VCaP (cell line): ENCODE measurements around the gene TMEM91.

Experiments used
- H3K27ac ChIP-seq: fragments of 450-650 bp; 2 replicates; pipeline ENCODE4 v1.5.1; 2017
- TF ChIP-seq, protein P1 (sequence below): fragments of 450-650 bp; conservative IDR thresholded peaks from 2 replicates; pipeline ENCODE4 v1.5.1; 2017; ENCODE audit warnings: mild to moderate bottlenecking, moderate library complexity

TMEM91 gene

GRCh38 chr19:41376241-41376997 lies at the start of gene TMEM91:
Gene TMEM91, plus strand, starts transcription at chr19:41376533. Its CDS starts 1,777 bp downstream, at chr19:41378310.
- TF ChIP-seq, protein P1, sequence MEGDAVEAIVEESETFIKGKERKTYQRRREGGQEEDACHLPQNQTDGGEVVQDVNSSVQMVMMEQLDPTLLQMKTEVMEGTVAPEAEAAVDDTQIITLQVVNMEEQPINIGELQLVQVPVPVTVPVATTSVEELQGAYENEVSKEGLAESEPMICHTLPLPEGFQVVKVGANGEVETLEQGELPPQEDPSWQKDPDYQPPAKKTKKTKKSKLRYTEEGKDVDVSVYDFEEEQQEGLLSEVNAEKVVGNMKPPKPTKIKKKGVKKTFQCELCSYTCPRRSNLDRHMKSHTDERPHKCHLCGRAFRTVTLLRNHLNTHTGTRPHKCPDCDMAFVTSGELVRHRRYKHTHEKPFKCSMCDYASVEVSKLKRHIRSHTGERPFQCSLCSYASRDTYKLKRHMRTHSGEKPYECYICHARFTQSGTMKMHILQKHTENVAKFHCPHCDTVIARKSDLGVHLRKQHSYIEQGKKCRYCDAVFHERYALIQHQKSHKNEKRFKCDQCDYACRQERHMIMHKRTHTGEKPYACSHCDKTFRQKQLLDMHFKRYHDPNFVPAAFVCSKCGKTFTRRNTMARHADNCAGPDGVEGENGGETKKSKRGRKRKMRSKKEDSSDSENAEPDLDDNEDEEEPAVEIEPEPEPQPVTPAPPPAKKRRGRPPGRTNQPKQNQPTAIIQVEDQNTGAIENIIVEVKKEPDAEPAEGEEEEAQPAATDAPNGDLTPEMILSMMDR = no peak
- H3K27ac ChIP-seq = no peak within 1 kb of the TSS

DNA sequence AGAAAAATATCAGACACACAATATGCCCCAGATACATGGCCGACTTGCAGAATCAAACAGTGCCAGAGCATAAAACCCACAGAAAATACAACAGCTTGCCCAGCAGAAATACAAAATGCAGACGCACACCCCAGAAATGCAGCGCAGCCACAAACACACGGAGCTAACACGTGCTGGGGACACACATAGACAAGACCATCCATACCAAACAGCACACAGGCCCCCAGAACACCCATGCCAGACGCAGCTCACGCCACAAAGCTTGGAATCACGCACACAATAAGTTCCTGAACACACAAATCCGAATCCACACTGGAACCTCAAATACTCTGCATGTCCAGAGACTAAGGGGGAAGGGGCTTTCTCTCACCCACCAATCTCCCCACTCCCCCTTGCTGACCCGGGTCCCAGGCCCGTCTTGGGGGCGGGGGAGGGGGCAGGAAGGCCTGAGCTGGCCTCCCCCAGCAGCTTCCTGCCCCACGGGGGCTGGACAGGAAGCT lies 49.2 kb upstream of the TMEM91 start:
- TF ChIP-seq, protein P1 = no peak
- H3K27ac ChIP-seq = peak overlapping the region; percentile 86

DNA sequence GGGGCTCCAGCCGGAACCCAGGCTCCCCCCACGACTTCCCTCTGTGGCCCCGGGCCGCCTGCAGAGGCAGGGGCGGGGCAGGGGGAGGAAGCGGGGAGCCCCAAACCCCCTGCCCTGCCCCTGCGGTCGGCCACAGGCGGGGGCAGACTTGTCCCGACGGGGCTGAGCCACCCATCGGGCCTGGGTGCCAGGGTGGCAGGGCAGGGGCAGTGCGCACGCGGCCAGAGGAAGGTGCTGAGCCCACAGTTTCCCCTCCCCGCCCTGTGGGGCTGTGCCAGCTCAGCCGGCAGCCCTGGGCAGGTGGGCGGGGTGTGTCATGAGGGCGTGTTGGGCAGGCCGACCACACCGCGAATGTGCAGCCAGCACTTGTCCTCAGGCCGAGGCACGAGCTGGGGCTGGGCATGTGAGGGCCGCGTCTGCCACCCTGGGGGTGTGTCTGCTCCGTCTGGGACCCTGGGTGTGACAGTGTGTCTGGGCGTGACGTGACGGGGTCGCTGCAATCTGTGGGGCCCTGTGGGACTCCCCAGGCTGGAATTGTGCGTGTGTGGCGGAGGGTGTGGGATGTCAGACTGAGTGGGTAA lies 48.7 kb upstream of the TMEM91 start:
- H3K27ac ChIP-seq = peak overlapping the region; percentile 86
- TF ChIP-seq, protein P1 = no peak

- peak overlapping the region; percentile 86; the same call in 1 of the 2 replicates for H3K27ac ChIP-seq
- TF ChIP-seq, protein P1 = no peak
These were observed 48.0 kb upstream of the TMEM91 start for GRCh38 chr19:41328157-41328841.

DNA sequence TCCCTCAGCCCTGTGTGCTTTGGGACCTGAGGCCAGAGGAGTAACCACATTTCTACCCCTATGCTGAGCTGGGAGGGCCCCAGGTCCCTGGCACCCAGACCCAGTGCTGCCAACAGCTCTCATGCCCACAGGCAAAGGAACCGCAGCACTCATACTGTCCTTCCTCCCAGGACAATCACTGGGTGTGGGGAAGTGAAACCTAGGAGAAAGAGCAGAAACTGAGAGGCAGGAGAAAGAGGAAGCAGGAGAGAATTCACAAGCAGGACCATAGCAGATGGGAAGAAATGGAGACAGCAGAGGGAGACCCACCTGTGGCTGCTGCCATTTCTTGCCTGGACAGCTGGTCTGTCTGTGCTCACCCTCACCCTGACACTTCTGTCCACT lies 47.5 kb upstream of the TMEM91 start:
- TF ChIP-seq, protein P1 = no peak
- H3K27ac ChIP-seq = no peak overlapping the region

GRCh38 chr19:41330481-41330880 lies 45.9 kb upstream of the TMEM91 start:
- TF ChIP-seq, protein P1 = no peak
- H3K27ac ChIP-seq = no peak overlapping the region
